Ovary (tissue), 9 donors: ENCODE results near the gene GPR152. TPM values are rescaled to one million over a fixed set of nuclear protein-coding genes. Genes with fewer than 3 reads are reported as not detected.

Experiments
- DNase-seq, 5 donors: peaks; one replicate each; pipeline ENCODE4 v3.0.0-alpha.2; 2019 to 2020
- H3K27ac ChIP-seq, 2 donors: fragments of 200-600 bp; one replicate each; pipeline versions ENCODE4 v1.5.1 to v1.8.0; 2019 to 2022
- H3K27me3 ChIP-seq: fragments of 200-600 bp; one replicate; pipeline ENCODE4 v1.8.0; 2022
- H3K36me3 ChIP-seq: fragments of 200-600 bp; sonication (generic); one replicate; pipeline ENCODE4 v1.5.1; 2019
- H3K4me1 ChIP-seq: one replicate; pipeline ENCODE4 v1.8.1; 2013; ENCODE audit warnings: mild to moderate bottlenecking, moderate library complexity; ENCODE audit not compliant: insufficient read depth
- H3K4me3 ChIP-seq: fragments of 200-600 bp; sonication (generic); one replicate; pipeline ENCODE4 v1.5.1; 2017
- H3K9me3 ChIP-seq, 2 donors: fragments of 200-600 bp in 1 of 2; sonication (generic) in 1 of 2; one replicate each; pipeline versions ENCODE4 v1.5.1 to v1.8.1; 2013 to 2019; ENCODE audit warnings: mild to moderate bottlenecking in 1 of 2, moderate library complexity in 1 of 2
- CTCF ChIP-seq, 3 donors: fragments of 450-650 bp in 2 of 3; fragments of 200-600 bp in 1 of 3; IDR thresholded peaks; one replicate each; pipeline versions ENCODE4 v1.5.1 to v1.8.0; 2016 to 2022; ENCODE audit warnings: antibody characterized with exemption in 3 of 3, mild to moderate bottlenecking in 1 of 3
- EP300 ChIP-seq: sonication (generic); formaldehyde crosslinking; IDR thresholded peaks from one replicate; pipeline ENCODE4 v1.6.1; 2017; ENCODE audit warnings: antibody characterized with exemption
- POLR2A ChIP-seq: fragments of 450-650 bp; IDR thresholded peaks from one replicate; pipeline ENCODE4 v1.6.1; 2017; ENCODE audit warnings: antibody characterized with exemption, mild to moderate bottlenecking, moderate library complexity
- WGBS, 3 donors: extraction: QIAGEN DNeasy Blood & Tissue Kit in 1 of 3; methylation state at CpG; one replicate each; pipeline versions ENCODE4 v1.1.5 to v1.1.7; 2013 to 2017; 5-methylcytosine and 5-hydroxymethylcytosine counted together
- intact Hi-C, 4 donors: fragments of 100-400 bp; cut with DNase I; formaldehyde crosslinking; loops; one replicate each; pipeline versions ENCODE4 v1.11.0 to v1.15.1; 2022 to 2023
- polyA plus RNA-seq, 2 donors: library from polyadenylated mRNA; stranded (reverse); fragments of 200-250 nt in 1 of 2; fragments of 350-450 nt in 1 of 2; fragmentation: Illumina TruSeq in 1 of 2; extraction: RNeasy Lipid Tissue Mini Kit (QIAGEN cat#74804) in 1 of 2; gene quantifications; one replicate each; pipeline ENCODE4 v1.2.3, GENCODE V29; 2013 to 2014
- total RNA-seq, 7 donors: library from RNA; depleted of rRNA in 2 of 7; stranded (reverse); fragments of >200 nt in 2 of 7; fragmentation: NEBNext Ultra II Directional in 3 of 7; extraction: Animal tissue kit (Norgen Biotek cat#: 25700) in 3 of 7; gene quantifications; one replicate each; pipeline versions ENCODE4 v1.1.0 to v1.2.4, GENCODE V29; 2016 to 2023
- donor health status: DM: no; HTN: no; CAD: no; lungs with moderate emphysema.
- donor health status: DM: no; HTN: no; CAD: no.
- donor health status: Bipolar disorder and iron deficiency.
- donor health status: DM: yes; HTN: yes; CAD: no.
- donor health status: DM: no; HTN: no; CAD: no.
- donor health status: DM: yes; HTN: yes; CAD: no.

Gene GPR152
- total and polyA plus RNA-seq, 9 donors = 0.15 TPM; not detected in 8

GRCh38 chr11:67445515-67445914, 7.0 kb downstream of the GPR152 start:
- 83 to 97% (median 87%) methylated on average over 5 of the region's 5 CpGs for WGBS, 3 donors
- intact Hi-C loops = loop anchor here in 1 of 4 donors (10.0 kb wide), 1 partner anchor 59 kb away; the partner anchor contains the start of genes CDK2AP2 and PITPNM1
- no peaks in the 10 kb centered on the region for H3K36me3 ChIP-seq
- DNase-seq = no peak
- H3K4me1 ChIP-seq = peaks cover 4% of the 10 kb centered on the region
- no peak overlapping the region for H3K27ac ChIP-seq
- no peaks in the 10 kb centered on the region for H3K27me3 ChIP-seq
- H3K9me3 ChIP-seq = no peaks in the 10 kb centered on the region
- TF ChIP-seq CTCF (IDR thresholded peaks at IDR 0.05) (no peak), POLR2A (no peak), EP300 (no peak)
- no peak overlapping the region for H3K4me3 ChIP-seq

- 27 to 33% (median 31%) methylated on average over 40 to 45 of the region's 45 CpGs for WGBS, 3 donors
- TF ChIP-seq POLR2A (no peak), EP300 (no peak), CTCF (IDR thresholded peaks at IDR 0.05) (no peak)
- no peaks in the 10 kb centered on the region for H3K9me3 ChIP-seq
- H3K36me3 ChIP-seq = no peaks in the 10 kb centered on the region
- peak overlapping the region; percentile 94 for H3K27ac ChIP-seq
- peaks cover 4% of the 10 kb centered on the region for H3K4me1 ChIP-seq
- intact Hi-C loops = loop anchor here in 1 of 4 donors (1.0 to 10.0 kb wide), 2 partner anchors 41 to 62 kb away; partner anchors contain the start of genes CDK2AP2, PITPNM1 and PPP1CA
- peak overlapping the region; percentile 69 for H3K4me3 ChIP-seq
- no peaks in the 10 kb centered on the region for H3K27me3 ChIP-seq
- DNase-seq = peak in 2 of 5 donors; percentile 36 to 43
These were observed 9.8 kb downstream of the GPR152 start for GRCh38 chr11:67442504-67443404.

- H3K27me3 ChIP-seq = no peaks in the 10 kb centered on the region
- intact Hi-C loops = loop anchor here in 1 of 4 donors (10.0 kb wide), 1 partner anchor 63 kb away; the partner anchor contains the start of genes CDK2AP2 and PITPNM1
- H3K36me3 ChIP-seq = no peaks in the 10 kb centered on the region
- TF ChIP-seq POLR2A (no peak), EP300 (no peak), CTCF (IDR thresholded peaks at IDR 0.05) (no peak)
- DNase-seq = peak in 1 of 5 donors; percentile 45
- no peaks in the 10 kb centered on the region for H3K9me3 ChIP-seq
- no peak overlapping the region for H3K4me3 ChIP-seq
- H3K4me1 ChIP-seq = peaks cover 4% of the 10 kb centered on the region
- WGBS, 3 donors = 80 to 83% (median 83%) methylated on average over 27 to 28 of the region's 28 CpGs
- H3K27ac ChIP-seq = peak overlapping the region in 1 of 2 donors; percentile 94
These were observed 10.7 kb downstream of the GPR152 start for GRCh38 chr11:67441731-67442351.

GRCh38 chr11:67441098-67441563, 11.4 kb downstream of the GPR152 start:
- 78 to 83% (median 82%) methylated on average over 21 of the region's 21 CpGs for WGBS, 3 donors
- DNase-seq = peak in 2 of 5 donors; percentile 34 to 36
- H3K4me1 ChIP-seq = peaks cover 4% of the 10 kb centered on the region
- no peaks in the 10 kb centered on the region for H3K36me3 ChIP-seq
- no peak overlapping the region for H3K4me3 ChIP-seq
- no peak overlapping the region for H3K27ac ChIP-seq
- TF ChIP-seq EP300 = no peak
- TF ChIP-seq CTCF (IDR thresholded peaks at IDR 0.05) = no peak
- TF ChIP-seq POLR2A = no peak
- H3K27me3 ChIP-seq = no peaks in the 10 kb centered on the region
- H3K9me3 ChIP-seq = no peaks in the 10 kb centered on the region
- intact Hi-C loops = loop anchor here in 1 of 4 donors (10.0 kb wide), 1 partner anchor 64 kb away; the partner anchor contains the start of genes CDK2AP2 and PITPNM1
